Dermis blood vessel endothelial cell (primary cell): ENCODE measurements around the gene NAV3. TPM values are rescaled to one million over a fixed set of nuclear protein-coding genes. Genes with fewer than 3 reads are reported as not detected.

Experiments
- DNase-seq: peaks from one replicate; pipeline ENCODE4 v3.0.0; 2010
- total RNA-seq: library from RNA; depleted of rRNA; stranded (reverse); fragments of >200 nt; gene quantifications from 2 replicates; pipeline ENCODE4 v1.2.3, GENCODE V29; 2014

NAV3 gene, protein sequence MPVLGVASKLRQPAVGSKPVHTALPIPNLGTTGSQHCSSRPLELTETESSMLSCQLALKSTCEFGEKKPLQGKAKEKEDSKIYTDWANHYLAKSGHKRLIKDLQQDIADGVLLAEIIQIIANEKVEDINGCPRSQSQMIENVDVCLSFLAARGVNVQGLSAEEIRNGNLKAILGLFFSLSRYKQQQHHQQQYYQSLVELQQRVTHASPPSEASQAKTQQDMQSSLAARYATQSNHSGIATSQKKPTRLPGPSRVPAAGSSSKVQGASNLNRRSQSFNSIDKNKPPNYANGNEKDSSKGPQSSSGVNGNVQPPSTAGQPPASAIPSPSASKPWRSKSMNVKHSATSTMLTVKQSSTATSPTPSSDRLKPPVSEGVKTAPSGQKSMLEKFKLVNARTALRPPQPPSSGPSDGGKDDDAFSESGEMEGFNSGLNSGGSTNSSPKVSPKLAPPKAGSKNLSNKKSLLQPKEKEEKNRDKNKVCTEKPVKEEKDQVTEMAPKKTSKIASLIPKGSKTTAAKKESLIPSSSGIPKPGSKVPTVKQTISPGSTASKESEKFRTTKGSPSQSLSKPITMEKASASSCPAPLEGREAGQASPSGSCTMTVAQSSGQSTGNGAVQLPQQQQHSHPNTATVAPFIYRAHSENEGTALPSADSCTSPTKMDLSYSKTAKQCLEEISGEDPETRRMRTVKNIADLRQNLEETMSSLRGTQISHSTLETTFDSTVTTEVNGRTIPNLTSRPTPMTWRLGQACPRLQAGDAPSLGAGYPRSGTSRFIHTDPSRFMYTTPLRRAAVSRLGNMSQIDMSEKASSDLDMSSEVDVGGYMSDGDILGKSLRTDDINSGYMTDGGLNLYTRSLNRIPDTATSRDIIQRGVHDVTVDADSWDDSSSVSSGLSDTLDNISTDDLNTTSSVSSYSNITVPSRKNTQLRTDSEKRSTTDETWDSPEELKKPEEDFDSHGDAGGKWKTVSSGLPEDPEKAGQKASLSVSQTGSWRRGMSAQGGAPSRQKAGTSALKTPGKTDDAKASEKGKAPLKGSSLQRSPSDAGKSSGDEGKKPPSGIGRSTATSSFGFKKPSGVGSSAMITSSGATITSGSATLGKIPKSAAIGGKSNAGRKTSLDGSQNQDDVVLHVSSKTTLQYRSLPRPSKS (N-terminal part only)
- 5.4 and 6.0 TPM in 2 replicates for total RNA-seq

DNA sequence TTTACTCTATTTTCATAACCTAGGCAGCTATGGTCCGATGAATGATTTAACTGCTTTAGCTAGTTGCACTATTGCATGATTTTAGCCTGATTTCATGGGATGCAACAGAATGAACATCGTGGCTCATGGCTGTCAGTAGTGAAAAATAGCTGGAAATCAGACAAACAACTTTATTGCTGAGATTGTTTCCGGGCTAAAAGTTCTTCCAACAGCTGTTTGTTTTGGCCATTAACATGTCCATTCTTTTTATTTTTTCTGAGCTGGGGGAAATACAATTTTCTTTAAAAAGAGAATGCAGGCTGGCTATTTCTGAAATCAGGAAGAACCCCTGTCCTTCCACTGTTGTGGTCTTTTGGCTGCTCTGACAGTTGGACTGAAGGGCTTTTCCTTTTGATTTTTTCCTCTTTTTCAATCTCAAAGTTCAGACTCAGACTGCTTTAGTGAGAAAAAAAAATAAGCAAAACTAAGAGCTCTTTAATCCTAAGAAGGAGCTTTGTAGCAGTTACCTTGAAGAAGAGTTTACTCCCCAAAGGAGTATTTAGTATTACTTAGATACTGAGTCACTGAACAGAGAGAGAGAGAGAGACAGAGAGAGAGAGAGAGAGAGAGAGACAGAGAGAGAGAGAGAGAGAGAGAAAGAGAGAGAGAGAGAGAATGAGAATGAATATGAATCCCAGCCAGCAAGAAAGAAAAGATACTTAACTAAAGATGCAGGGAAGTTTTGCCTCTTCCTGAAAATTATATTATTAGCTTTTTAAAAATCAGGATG is at the start of gene NAV3:
Gene NAV3 (plus strand): TSS at position 312 of the 769 bp plus-strand sequence. CDS start 568 bp downstream, outside the sequence.
- peak; percentile 89 for DNase-seq

DNA sequence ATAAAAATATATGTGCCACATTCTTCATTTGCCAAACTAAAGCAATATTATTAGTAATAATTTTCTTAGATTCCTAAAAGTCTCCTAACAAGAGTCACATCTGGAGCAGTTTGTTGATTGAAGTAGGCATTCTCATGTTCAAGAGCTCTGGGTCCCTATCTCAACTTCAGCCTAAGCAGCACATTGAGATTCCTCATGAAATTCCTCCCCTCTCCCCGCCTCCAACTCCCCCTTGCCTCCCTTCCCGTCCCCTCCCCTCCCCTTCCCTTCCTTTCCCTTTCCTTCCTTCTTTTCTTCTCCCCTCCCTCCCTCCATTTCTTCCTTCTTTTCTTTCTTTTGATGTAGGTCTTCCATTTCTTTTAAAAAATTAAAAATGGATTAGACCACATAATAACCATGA is 48.7 kb upstream of the NAV3 start:
- DNase-seq: no peak

DNA sequence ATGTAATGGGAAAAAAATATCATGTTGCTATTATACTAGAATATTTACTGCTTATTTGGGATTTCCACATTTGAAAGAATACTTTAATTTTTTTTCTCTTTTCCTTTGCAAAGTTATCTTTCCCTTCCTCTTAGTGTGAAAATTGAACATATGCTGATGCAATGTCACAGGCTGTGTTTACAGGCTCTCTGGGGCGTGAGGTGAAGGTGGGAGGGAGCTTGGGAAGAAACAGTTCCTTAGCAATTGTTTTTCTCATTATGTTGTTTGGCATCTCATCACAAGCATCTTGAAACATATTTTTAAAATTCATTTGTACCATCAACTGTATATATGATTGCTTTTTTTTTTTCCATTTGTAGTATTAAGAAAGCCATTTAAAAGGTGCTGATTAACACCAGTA is 47.9 kb upstream of the NAV3 start:
- DNase-seq: no peak

DNA sequence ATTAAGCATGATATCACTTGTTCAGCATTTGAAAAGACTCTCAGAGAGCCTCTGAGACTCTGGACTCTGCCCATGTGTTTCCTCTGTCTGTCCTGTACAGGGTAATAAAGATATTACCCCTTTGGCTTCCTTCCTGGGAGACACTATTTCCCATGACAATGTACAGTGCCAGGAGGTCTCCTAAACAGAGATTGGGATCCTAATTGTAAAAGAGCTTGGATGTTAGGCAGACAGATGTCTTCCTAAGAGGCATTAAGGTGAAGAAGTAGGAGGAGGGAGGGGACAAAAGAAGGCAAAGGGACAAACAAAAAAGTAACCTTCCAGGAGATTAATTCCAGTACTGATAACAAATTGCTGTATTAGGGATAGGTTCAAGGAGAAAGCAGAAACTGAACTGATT is 45.5 kb upstream of the NAV3 start:
- no peak for DNase-seq

DNA sequence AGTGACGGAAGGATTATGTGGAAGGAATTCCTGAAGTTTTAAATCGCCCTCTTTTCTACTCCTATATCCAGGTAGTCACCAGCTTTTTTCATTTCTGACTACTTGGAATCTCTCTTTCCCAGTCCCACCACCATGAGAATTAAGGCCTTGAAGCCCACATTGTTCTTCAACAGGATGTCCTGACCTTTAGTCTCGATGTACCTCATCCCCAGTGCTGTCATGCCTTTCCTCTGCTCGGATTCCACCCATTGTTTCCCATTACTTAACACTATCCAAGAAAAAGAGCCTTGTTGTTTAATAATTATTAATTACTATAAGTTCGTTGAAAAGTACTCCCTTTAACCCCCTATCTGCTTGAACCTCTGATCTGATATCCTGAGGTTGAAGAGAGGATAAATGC is 44.0 kb upstream of the NAV3 start:
- DNase-seq: no peak

DNA sequence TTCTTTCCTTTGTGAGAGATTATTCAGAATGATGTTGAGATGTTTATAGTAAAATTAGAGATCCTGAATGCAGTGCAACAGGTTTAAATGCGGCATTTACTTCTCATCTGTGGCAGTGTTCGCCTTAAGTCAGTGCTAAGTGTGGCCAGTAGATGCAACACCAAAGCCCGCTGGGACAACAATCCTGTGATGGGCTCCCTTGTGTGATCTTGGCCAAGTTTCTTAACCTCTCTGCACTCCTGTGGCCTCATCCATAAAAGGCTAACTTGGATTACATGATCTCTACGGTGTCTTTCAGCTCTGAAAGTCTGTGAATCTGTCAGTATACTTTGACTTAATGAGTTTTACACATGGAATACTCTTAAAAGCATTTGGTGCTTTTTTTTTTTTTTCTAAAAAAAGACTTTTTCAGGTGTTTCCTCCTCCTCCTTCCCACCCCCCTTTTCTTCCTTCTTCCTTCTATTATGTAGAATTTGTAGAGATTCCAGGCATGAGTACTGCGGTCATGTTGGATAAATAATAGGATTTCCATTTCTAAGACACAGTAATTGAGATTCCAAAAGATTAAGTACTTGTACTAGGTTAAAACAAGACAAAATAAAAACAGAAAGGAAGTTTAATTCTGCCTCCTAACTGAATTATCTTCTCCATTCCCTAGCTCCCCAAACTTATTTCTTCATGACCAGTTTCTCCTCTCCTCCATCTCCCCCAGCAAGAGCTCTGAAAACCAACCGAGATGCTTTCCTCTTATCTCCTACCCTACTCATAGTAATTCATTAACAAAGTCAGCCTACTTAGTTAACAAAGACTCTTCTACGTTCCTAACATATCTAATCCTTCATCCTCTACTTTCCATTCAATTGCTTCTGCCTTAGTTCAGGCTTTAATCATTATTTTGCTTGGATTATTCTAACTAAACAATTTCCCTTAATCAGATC is 42.2 kb upstream of the NAV3 start:
- peak; percentile 2 for DNase-seq

DNA sequence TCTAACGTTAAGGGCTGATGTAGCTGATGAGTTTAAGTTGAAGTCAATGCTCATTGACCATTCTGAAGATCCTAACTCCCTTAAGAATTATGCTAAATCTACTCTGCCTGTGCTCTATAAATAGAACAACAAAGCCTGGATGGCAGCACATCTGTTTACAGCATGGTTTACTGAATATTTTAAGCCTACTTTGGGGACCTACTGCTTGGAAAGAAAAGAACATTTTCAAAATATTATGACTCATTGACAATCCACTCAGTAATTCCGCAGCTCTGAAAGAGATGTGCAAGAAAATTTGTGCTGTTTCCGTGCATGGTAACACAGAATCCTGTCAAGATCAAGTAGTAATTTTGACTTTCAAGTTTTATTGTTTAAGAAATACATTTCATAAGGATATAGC is 35.0 kb upstream of the NAV3 start:
- DNase-seq: no peak

DNA sequence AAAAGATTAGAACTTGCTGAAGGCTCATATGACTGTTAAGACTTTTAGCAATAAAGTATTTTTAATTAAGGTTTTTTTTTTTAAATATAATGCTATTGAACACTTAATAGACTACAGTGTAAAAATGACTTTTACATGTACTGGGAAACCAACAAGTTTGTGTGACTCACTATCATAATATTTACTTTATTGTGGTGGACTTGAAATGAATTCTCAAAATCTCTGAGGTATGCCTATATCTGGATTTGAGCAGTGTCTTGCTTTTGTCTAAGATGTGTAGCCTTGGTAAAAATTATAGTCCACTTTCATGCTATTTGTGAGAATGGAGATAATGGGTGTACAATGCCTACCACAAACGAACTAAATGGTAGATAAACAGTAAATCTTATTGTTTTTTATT is 33.9 kb upstream of the NAV3 start:
- peak; percentile 3 for DNase-seq

DNA sequence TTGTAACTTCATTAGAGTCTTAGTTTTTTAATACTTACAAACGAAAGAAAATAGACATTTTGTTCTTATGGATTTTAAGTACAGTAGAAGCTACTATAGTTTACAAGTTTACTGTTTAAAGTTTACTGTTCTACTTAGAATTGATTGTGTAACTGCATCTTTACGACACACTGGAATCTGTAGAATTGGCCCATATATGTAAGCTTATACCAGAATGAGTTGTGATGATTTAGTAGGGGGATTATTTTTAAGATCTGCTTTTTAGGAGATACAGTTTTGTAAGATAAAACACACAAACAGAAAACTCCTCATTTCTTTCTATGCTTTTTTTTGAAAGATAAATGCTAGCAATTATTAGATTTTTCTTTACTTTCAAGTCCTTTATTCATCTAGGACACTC is 30.2 kb upstream of the NAV3 start:
- DNase-seq: no peak

DNA sequence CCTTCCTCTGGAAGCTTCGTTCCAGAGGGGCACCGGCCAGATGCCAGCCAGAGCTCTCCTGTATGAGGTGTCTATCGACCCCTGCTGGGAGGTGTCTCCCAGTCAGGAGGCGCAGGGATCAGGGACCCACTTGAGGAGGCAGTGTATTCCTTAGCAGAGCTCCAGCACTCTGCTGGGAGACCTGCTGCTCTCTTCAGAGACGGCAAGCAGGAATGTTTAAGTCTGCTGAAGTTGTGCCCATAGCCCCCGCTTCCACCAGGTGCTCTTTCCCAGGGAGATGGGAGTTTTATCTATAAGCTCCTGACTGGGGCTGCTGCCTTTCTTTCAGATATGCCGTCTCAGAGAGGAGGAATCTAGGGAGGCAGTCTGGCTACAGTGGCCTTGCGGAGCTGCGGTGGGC is 22.2 kb upstream of the NAV3 start:
- no peak for DNase-seq

DNA sequence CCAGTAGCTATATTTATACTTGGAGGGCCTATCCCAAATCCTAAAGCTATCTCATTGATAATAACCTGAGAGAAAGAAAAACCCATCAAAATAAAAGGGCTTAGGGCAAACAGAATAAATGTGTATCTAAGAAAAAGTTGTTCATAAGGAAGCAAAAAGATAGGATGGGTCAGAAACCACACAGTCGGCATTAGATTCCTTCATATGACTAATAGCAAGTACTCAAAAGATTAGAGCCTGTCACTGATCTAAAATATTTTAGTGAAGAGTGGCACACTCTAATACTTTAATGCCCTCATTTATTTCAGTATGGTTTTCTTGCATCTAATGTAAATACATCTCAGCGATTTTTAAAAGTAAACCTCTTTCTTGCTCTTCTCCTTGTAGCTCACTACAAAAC is 17.1 kb upstream of the NAV3 start:
- no peak for DNase-seq

DNA sequence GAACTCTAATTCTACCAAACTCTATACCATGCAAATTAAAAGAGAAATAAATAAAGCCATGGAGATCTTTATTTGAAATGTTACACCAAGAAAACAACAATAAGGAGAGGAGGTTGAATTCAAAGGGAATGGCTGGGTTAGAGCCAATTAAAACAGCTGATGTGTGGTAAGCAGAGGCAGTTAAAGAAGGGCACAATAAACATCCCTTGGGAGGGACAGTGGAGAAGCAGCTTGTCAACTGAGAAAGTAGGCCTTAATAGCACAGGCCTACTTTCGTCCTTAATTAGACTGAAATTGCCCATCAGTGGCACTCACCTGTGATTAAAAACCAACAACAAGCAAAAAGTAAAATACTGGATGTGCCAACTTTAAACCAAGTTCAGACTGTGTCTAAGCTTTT is 16.3 kb upstream of the NAV3 start:
- DNase-seq: no peak

DNA sequence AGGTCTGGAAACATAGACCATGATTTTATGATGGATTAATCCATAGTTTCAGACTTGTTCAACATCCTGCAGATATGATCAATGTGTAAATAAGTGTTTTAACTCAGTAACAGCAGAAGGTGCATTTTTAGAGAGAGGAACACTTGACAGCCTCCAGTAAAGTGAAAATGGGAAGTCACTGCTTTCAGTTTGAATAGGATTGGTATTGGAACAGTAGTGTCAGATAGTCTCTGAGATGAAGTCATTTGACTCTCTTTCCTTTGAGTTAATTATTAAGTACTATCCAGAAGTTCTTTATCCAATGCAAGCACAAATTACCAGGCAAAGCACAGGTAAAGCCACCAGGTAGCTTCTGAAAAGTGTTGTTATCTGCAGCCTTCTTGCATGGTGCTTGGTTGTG is 14.5 kb upstream of the NAV3 start:
- no peak for DNase-seq

DNA sequence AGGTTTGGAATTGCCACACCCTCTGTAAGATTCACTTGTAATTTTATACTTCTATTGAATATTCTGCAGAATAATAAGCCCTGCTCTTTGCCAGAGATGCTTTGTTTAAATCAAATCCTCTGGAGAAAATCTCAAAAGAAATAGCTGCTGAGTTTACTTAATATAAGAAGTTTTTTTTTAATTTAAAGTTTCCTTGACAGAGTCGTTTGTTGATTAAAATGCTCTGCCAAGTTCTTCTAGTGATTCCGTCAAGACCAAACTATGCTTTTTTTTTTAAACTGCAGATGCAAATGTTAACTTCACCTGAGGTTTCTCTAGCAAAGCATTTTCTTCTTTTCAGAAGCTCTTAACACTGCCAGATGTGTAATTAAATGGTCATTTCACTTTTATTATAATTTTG is 13.4 kb upstream of the NAV3 start:
- no peak for DNase-seq

DNA sequence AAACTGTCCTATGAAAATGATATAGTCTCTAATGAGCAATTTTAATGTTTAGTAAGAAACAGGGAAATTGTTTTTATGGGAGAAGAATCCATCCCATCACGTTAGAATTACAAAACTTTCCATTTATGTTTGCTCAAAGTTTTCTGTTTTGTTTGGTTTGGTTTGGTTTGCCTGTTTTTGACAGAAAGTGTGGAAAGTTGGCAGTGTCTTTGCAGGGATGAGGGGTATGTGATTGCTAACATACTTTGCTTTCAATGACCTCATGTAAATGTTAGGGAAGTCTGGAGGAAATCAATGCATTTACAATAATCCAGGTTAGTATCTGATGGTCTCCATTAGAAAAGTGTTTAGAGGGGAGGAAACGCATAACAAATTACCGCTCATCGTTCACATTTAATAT is 12.3 kb upstream of the NAV3 start:
- DNase-seq: no peak

DNA sequence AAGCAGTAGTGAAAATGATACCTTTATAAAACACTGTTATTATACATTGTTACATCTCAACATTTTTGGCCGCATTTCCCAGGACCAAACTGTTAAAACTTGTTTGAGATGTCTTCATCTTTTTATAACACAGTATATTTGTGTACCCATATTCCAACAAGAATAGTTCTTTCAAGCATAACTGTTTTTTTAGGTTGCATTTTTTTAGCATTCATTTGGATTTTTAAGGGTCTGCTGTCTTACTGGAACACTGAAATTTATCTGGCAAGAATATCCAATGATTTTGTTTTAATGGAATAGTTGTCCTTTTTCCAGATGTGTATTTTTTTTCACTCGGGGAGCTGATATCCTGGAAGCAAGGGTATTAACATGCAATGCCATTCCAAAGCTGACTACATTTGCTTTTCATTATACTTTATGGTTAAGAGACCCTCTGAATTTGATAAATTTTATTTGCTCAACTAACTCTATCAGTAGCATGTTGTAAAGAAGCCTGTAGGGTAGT is 8.9 kb upstream of the NAV3 start:
- DNase-seq: no peak

DNA sequence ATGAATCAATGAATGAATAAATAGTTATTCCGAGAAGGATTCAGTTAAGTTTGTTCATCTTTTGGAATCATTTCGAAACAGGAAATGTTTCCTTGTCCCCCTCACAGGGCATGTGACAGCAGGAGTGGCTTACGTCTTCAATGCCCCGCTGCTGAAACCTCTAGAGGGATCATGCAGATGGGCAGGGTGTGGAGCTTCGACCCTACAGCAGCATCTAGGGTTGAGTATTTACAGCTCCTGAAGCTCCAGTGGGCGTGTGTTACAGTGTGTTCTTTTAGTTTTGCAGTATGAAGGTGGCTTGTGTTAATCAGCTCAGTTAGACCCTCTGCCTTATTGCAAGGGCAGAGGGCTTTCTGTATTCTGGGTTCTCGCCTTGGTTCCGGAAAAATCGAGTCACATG is 2.6 kb downstream of the NAV3 start:
- DNase-seq: no peak

DNA sequence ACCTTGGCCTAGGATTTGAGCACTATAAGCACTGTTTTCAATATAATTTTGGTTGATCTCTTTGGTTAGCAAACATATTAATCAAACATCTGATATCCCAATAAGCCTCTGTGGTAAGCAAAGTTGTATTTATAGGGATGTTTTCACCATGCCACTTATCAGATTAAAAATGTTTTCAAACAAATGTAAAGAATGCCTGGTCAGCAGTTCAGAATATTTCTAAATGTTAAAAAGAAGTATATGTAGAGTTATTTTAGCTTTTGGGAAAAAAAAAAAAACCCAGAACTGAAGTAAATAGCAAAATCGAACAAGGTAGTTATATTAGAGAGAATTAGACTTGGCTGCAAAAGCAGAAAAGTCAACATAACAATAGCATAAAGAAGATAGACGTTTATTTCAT is 3.9 kb downstream of the NAV3 start:
- DNase-seq: no peak

DNA sequence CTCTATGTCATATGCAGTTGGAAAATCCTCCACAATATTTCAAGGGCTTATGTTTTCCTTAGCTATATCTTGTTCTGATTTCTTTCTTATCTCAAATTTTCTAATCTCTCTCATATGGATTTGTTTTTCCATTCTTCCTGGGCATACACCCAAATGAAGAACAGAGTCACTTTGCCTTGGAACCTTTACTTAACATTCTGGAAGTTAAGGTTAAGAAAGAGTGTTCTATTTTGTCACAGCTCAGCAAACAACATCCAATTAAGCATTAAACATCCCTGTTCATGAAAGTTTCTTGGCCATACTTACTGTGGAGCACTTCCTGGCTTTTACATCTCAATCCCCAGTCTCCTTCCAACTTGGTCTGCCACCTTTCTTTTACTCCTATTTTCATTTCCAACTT is 5.3 kb downstream of the NAV3 start:
- DNase-seq: no peak

DNA sequence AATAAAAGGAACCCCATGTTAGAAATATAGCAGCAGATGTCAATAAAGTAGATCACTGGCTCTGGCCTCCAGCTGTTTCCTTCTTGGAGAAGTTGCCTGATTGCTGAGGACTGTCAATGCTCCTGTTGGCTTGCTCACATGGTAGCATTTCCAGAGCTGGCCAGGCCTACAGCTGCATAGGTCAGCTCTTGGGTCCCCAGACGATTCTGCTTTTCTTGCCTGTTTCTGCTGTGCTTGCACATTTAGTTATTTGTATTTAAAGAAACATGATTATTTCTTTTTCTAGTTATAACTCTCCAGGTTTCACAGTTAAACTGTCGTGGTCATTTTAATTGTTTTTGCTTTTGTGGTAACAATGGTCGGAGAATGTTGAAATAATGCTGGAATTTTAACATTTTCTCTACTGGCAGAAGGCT is 7.2 kb downstream of the NAV3 start:
- peak; percentile 89 for DNase-seq

DNA sequence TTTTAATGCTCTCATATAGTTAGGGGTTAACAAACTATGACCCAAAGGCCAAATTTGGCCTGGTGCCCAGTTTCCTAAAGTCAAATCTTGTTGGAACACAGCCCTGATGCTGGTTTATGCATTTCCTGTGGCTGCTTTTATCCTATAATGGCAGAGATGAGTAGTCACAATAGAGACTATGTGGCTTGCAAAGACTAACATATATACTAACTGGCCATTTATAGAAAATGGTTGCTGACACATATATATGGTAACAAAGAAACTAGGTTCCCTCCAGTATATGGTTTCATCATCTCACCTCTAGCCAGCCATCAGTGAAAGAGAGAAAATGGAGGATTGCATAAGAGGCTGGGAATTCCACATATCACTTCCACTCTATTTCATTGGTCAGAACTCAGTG is 10.8 kb downstream of the NAV3 start:
- DNase-seq: peak; percentile 89
